Left kidney (tissue), 2 donors: ENCODE results near the gene ATRAID. TPM values are rescaled to one million over a fixed set of nuclear protein-coding genes. Genes with fewer than 3 reads are reported as not detected.

ENCODE experiments used
- DNase-seq: peaks from one replicate; pipeline ENCODE4 v3.0.0-alpha.2; 2013
- polyA plus RNA-seq: library from polyadenylated mRNA; unstranded; fragments of 120-200 nt; gene quantifications from one replicate; pipeline ENCODE4 v1.2.1, GENCODE V29; 2013; ENCODE audit not compliant: insufficient read length

The ATRAID gene
- polyA plus RNA-seq, 1 donor, result 147 TPM

DNA sequence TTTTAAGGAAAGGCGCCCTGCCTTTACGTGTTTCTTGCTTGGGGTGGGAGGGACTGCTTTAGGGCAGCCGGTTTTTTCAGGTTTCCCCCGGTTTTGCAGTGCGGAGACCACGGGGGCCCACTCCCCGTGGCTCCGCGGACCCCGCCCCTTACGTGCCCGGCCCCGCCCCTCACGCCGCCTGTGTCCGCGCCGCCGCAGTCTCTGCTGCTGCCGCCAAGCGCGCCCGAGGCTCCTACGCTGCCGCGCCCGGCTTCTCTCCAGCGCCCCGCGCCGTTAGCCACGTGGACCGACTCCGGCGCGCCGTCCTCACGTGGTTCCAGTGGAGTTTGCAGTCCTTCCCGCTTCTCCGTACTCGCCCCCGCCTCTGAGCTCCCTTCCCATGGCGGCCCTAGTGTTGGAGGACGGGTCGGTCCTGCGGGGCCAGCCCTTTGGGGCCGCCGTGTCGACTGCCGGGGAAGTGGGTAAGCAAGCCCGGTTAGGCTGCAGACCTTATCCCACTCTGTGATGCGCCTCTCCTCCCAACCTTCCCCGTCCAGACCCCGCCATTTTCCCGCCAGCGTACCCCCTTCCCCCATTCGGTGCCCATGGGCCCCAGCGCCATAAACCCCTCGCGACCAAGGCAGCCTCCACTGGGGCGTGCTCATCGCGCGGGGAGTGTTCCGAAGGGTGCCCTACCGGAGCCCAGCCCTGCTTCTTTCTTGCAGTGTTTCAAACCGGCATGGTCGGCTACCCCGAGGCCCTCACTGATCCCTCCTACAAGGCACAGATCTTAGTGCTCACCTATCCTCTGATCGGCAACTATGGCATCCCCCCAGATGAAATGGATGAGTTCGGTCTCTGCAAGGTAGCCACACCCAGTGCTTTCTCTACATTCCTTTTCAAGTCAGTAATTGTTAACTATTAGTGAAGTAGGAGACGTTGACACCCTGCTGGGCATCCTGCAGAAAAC lies 5.6 kb downstream of the ATRAID start, which contains the start of gene CAD:
TSS of gene CAD (plus strand) at position 197 of the 949 bp plus-strand sequence. CDS start at position 380, 183 bp downstream.
- peak; percentile 77 for DNase-seq

DNA sequence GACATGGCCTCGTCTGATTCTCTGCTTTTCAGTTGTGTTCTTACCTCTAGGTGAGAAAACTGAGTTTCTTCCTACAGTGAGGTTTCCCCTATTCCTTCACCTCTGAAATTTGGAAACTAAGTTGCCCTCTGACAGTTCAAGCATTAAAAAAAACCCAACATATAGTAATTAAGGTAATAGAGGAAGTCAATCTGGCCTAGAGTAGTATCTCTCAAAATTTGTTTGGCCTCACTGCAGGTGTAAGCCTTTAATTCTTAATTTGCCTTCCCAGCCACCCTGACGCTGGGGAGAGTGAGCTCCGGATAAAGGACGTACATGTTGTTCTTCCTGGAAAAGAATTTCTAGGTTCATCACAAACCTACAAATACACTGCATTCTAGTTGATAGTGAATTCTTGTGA lies 6.8 kb downstream of the ATRAID start:
- DNase-seq, result no peak

DNA sequence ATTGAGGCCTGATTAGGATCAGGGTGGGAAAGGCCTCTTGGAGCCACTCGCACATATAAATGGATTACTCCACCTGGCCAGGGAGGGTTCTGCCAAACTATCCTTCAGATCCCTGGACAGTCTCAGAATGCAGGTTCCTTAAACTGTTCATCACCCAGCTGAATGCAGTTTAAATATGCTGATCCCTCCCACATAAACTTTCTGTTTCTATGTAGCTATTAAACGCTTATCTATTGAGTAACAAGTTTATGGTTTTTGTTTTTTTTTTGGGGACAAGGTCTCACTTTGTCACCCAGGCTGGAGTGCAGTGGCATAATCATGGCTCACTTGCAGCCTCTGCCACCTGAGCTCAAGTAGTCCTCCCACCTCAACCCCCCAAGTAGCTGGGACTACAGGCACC lies 7.2 kb downstream of the ATRAID start:
- no peak for DNase-seq

- DNase-seq, result no peak
Observed at GRCh38 chr2:27220091-27220490, 8.2 kb downstream of the ATRAID start.

DNA sequence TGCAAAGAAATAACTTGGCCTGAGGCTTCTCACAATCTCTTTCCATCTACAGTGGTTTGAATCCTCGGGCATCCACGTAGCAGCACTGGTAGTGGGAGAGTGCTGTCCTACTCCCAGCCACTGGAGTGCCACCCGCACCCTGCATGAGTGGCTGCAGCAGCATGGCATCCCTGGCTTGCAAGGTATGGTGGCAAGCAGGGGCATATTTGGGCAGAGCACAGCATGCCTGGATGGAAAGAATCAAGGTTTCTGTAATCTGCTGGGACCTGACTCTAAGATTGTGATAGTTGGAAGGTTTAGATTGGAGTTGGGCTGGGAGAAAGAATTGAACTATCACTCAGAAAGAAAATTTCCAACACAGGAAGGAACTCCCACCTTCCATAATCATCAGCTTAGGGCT lies 9.3 kb downstream of the ATRAID start:
- DNase-seq, result no peak

- DNase-seq, result no peak
Observed at GRCh38 chr2:27222407-27222806, 10.6 kb downstream of the ATRAID start.

GRCh38 chr2:27223416-27223815 lies 11.6 kb downstream of the ATRAID start:
- no peak for DNase-seq

GRCh38 chr2:27225526-27225925 lies 13.7 kb downstream of the ATRAID start:
- DNase-seq, result no peak

DNA sequence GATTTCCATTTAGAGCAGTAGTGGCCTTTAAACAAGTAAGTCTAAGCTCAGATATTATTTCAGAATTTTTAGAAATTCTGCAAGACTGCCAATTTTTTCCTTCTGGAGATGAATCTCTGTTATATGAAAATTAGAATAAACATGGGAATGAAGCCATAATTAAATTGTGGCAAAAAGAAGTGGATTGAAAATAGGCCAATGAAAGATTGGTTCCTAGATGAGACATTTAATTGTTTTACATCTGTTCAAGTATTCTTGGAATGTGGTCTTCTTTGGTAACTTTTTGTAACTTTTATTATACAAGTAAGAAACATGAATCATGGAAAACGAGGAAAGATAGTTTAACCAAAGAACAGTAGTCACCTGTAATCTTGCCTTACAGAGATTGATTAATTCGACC lies 15.7 kb downstream of the ATRAID start:
- DNase-seq, result no peak

DNA sequence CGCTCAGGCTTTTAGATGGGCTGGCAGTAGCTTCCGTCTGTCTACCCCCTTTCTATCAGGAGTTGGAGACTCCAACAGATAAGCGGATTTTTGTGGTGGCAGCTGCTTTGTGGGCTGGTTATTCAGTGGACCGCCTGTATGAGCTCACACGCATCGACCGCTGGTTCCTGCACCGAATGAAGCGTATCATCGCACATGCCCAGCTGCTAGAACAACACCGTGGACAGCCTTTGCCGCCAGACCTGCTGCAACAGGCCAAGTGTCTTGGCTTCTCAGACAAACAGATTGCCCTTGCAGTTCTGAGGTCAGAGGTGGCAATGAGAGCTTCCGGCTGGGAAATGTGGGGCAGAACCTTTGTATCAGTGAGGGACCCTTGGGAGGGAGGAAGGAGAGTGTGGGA lies 20.1 kb downstream of the ATRAID start:
- no peak for DNase-seq

DNA sequence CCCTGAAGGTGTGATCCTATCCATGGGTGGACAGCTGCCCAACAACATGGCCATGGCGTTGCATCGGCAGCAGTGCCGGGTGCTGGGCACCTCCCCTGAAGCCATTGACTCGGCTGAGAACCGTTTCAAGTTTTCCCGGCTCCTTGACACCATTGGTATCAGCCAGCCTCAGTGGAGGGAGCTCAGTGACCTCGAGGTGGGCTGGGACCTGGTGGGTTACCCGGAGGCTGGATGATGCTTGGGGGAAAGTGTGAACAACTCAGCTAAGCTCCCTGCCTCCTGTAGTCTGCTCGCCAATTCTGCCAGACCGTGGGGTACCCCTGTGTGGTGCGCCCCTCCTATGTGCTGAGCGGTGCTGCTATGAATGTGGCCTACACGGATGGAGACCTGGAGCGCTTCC lies 21.5 kb downstream of the ATRAID start:
- no peak for DNase-seq

DNA sequence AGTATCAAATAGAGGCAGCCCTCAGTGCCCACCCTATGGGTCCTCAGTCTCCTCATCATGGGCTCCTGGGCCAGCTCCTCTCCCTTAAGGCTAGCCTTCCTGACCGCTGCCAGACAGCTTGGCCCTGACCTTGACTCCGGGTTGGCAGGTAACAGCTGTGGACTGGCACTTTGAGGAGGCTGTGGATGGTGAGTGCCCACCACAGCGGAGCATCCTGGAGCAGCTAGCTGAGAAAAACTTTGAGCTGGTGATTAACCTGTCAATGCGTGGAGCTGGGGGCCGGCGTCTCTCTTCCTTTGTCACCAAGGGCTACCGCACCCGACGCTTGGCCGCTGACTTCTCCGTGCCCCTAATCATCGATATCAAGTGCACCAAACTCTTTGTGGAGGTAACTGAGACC lies 24.3 kb downstream of the ATRAID start:
- no peak for DNase-seq

DNA sequence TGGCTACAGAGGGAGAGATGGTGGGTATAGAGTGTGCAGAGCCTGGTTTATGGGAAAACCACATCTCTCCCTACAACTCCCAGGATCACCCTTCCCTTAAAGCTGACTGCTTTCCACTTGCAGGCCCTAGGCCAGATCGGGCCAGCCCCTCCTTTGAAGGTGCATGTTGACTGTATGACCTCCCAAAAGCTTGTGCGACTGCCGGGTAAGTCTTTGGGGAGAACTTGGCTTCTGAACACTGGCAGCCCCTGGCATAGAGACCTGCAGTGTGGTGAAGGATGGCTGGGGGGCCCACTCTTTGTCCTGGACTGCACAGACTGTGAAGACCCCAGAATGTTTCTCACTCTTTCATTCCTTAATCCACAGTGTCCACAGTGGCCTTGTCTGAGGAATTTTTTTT lies 24.8 kb downstream of the ATRAID start:
- no peak for DNase-seq

GRCh38 chr2:27237341-27237945 lies 25.6 kb downstream of the ATRAID start:
- no peak for DNase-seq

DNA sequence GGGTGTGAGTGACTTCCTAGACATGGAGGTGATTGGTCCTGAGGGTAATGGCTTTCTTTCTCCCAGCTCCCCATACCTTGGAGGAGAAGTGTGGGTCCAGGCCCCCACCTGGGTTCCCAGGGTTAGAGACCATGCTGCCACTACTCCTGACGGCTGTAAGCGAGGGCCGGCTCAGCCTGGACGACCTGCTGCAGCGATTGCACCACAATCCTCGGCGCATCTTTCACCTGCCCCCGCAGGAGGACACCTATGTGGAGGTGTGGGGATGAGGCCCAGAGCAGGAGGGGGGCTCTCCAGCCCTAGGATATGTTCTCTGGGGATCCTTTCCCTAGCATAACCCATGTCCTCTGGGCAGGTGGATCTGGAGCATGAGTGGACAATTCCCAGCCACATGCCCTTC lies 27.1 kb downstream of the ATRAID start:
- DNase-seq, result no peak

- no peak for DNase-seq
Observed at GRCh38 chr2:27240406-27240805, 28.6 kb downstream of the ATRAID start.

DNA sequence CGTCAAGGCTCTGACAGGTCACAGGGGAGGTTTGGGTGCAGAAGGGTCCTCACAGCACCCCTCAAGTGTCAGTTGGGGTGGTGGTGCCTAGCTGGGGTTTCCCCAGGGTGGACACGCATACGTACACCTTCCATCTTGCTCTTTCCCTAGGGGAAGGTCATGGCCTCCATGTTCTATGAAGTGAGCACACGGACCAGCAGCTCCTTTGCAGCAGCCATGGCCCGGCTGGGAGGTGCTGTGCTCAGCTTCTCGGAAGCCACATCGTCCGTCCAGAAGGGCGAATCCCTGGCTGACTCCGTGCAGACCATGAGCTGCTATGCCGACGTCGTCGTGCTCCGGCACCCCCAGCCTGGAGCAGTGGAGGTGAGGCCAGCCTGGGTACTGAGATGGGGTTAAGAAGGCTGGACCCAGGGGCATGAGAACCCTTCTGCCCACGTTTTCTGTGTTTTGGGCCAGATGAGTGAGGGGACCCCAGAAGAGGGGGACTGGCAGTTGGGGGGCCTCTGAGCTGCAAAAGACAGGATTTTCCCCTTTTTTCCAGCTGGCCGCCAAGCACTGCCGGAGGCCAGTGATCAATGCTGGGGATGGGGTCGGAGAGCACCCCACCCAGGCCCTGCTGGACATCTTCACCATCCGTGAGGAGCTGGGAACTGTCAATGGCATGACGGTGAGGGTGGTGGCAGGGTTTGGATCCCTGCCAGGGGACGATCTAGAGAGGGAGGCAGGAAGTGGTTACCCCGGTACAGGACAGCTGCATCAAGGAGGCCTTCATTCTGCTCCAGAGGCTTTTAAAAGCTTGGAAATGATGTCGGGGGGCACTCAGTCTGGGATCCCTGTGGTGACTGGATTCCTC lies 30.1 kb downstream of the ATRAID start:
- no peak for DNase-seq

- no peak for DNase-seq
Observed at GRCh38 chr2:27242614-27242951, 30.7 kb downstream of the ATRAID start.

GRCh38 chr2:27243391-27244130 lies 31.7 kb downstream of the ATRAID start:
- no peak for DNase-seq

DNA sequence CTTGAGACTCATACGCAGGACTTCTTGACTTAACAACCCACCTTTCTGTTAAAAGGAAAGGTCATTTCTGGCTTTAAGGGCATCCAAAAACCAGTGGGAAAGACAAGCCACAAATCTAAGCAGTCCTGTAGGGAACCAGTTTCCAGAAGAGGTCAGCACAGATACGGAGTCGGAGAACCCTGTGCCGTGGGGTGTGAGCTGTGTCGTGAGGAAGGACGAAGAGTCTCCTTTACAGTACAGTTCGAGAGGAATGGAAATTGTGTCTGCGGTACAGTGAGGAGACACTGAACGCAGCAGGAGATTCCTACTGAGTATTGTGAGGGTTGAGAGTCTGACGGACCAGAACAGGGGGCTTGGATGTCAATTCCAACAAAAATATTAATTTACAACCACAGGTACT lies 33.3 kb downstream of the ATRAID start:
- no peak for DNase-seq

DNA sequence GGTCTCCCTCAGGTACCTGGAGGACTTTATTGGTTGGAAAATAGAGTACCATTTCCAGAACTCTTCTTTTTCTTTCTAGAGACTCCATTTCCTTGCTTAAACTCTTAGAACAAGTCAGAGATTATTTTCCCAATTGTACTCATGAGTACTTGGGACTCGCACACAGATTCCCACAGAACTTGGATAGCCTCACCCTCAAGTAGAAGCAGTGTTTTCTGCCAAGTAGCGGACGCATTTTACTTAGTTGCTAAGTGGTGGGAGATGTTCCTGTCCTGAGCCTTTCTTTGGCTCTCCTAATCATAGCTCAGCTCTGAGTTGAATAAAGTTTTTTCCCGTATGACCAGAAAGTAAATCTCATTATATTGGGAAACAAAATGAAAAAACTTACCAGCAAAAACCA lies 33.8 kb downstream of the ATRAID start:
- DNase-seq, result no peak

DNA sequence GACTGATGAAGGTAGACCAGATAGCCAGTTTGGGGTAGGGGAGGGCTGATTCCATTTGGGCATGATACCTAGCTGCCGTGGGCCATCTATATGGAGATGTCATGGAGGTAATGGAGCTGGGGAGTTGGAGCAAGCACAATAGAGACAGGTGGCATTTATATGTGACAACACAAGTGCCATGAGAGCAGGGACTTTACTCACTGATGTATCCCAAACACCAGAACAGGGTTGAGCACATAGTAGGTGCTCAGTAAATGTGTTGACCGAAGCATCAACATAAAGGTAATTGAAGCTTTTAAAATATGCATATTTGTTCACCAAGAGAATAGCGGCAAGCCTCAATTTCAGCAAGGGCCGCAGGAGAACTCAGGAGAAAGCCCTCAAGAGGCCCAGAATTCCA lies 36.1 kb downstream of the ATRAID start:
- DNase-seq, result no peak
